Uterus (tissue), 2 donors: ENCODE measurements around the gene AADAC.

Experiments used
- CTCF ChIP-seq, 4 experiments: fragments of 200-600 bp in 2 of 4; fragments of 450-650 bp in 2 of 4; sonication (generic) in 2 of 4; IDR thresholded peaks; one replicate each; pipeline ENCODE4 v1.5.1; 2016 to 2019; ENCODE audit warnings: antibody characterized with exemption in 4 of 4, mild to moderate bottlenecking in 2 of 4, moderate library complexity in 1 of 4
- POLR2A ChIP-seq, 2 donors: fragments of 450-650 bp; IDR thresholded peaks; one replicate each; pipeline ENCODE4 v1.6.1; 2016; ENCODE audit warnings: antibody characterized with exemption in 2 of 2, mild to moderate bottlenecking in 1 of 2, moderate library complexity in 1 of 2

- TF ChIP-seq CTCF (IDR thresholded peaks at IDR 0.05) (no peak), POLR2A (IDR thresholded peaks at IDR 0.05) (no peak)
These were observed 13.5 kb upstream of the AADAC start for GRCh38 chr3:151800431-151800830.
